Measurements from ENCODE around the gene COL4A1.
A peak's percentile ranks its signal among the peaks of the same experiment; 100 is the strongest.
"Not testable (repeated sequence)": the region's sequence is repeated elsewhere in the genome, so short reads cannot be mapped to it uniquely, and the experiment has no call there.

Gene COL4A1

DNA sequence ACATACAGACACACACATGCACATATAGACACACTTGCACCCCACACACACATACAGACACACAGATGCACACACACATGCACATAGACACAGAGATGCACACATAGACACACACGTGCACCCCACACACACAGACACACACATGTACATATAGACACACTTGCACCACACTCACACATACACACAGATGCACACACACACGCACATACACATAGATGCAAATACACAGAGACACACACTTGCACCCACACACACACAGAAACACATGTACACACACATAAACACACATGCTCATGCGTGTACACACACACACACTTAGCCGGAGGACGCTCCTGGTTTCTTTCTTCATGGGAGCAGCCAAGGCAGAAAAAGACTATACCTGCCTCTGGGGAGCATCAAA, 10.1 kb upstream of the COL4A1 start:
- no peak overlapping the region for H3K27ac ChIP-seq
- TF ChIP-seq, protein P1, sequence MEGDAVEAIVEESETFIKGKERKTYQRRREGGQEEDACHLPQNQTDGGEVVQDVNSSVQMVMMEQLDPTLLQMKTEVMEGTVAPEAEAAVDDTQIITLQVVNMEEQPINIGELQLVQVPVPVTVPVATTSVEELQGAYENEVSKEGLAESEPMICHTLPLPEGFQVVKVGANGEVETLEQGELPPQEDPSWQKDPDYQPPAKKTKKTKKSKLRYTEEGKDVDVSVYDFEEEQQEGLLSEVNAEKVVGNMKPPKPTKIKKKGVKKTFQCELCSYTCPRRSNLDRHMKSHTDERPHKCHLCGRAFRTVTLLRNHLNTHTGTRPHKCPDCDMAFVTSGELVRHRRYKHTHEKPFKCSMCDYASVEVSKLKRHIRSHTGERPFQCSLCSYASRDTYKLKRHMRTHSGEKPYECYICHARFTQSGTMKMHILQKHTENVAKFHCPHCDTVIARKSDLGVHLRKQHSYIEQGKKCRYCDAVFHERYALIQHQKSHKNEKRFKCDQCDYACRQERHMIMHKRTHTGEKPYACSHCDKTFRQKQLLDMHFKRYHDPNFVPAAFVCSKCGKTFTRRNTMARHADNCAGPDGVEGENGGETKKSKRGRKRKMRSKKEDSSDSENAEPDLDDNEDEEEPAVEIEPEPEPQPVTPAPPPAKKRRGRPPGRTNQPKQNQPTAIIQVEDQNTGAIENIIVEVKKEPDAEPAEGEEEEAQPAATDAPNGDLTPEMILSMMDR (conservative IDR thresholded peaks at IDR 0.05), result peak; percentile 12; the same call in 1 of the 2 replicates

DNA sequence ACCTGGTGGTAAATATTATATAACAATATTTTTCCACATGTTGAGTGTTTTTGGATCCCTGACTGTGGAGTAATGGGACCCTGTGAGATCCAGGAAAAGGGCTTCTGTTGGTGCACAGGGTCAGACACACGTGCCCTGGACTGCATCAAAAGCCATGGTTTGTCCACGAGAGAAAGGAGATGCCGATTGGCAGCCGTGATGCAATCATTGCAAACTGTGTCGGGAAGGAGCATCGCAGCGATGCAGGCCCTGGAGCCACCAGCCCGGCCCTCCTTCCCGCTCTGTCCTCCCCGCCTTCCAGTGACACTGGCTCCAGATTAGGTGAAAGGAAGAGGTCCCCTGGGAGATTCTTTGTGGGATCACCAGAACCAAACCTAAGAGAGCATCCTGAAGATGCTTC, 9.2 kb upstream of the COL4A1 start:
- TF ChIP-seq, protein P1 (conservative IDR thresholded peaks at IDR 0.05), result no peak
- no peak overlapping the region for H3K27ac ChIP-seq

DNA sequence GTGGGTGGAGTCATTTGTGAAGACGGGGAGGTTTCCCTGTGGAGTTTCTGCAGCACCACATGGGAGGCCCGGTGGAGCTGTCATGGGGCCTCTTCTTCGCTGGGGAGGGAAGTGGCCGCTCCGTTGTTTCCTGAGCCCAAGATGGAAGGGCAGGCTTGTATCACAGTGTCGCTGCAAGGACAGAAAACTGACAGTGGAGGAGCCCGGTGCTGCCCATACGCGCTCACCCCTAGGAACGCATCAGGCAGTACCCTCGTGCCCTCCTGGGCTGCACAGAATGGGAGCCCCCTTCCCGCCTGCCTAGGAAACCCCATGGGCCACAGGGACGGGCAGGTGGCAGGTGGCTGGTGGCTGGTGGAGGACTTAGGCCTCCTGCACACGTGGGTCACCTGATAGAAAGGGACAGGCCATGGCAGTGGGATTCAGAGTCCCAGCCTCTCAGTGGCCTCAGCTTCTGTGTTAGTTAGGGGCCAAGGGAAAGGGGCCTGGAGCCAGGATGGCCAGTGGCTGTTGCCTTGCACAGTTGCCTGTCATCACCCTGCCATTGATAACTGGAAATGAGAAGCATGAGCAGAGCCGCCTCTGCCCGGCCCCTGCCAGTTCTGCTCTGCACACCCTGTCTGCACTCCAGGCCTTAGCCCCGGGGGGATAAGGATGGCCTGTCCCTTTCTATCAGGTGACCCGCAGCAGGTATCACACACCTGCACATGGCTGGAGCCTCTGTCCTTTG, 7.7 kb upstream of the COL4A1 start:
- H3K27ac ChIP-seq, result no peak overlapping the region
- TF ChIP-seq, protein P1 (conservative IDR thresholded peaks at IDR 0.05), result no peak

DNA sequence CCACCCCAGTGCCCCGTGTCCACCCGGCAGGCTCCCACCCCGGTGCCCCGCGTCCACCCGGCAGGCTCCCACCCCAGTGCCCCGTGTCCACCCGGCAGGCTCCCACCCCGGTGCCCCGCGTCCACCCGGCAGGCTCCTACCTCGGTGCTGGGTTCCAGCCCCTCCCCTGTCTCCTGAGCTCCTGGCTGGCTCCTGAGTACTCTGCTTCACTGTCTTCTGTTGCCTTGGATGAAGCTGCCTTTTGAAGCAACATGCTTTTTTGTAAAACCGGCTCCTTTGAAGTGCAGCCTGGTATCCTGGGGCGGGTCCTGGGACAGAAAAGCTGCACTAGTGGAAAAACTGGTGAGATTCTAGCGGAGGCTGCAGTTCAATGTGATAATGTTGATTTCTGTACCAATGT, 6.8 kb upstream of the COL4A1 start:
- H3K27ac ChIP-seq, result not testable (repeated sequence)

DNA sequence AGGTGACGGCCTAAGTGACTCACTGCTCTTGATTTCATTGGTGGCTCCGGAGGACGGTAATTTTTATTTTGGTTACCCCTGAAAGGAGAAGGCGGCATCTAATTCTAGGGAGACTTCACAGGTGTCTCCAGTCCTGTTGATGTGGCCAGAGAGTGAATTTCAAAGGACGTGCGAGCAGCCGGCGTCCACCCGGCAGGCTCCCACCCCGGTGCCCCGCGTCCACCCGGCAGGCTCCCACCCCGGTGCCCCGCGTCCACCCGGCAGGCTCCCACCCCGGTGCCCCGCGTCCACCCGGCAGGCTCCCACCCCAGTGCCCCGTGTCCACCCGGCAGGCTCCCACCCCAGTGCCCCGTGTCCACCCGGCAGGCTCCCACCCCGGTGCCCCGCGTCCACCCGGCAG, 6.3 kb upstream of the COL4A1 start:
- H3K27ac ChIP-seq, result not testable (repeated sequence)

DNA sequence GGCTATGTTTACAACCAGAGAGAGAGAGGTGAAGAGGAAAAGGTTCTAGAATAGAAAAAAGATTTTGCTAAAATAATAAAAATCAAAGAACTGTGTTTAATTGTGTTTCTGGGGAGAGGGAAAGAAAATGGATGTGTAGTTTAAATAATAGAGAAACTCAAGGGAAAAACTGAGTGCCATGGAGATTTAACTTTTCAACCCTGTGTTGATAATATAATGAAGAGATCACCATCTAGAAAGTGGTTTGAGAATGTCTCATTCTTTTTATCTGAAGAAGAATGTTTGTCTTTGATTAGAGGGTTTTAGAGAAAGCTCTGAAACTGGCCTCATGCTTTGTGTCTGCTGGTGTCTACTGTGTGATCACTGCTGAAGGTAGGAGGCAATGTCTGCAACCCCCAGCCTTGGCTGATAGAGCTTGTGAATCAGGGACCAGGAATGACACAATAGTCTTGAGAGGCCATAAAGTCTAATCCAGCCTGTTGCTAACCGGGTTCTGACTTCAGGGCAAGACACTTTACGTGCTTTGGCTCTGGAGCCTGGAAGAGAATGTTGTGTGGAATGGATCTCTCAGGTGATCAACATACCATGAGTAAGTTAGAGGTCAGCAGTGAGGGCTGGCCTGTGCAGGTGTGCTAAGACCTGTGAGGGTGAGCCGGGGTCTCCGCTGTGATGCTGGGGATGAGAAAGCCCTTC, 5.5 kb upstream of the COL4A1 start:
- TF ChIP-seq, protein P1 (conservative IDR thresholded peaks at IDR 0.05), result no peak
- no peak overlapping the region for H3K27ac ChIP-seq

DNA sequence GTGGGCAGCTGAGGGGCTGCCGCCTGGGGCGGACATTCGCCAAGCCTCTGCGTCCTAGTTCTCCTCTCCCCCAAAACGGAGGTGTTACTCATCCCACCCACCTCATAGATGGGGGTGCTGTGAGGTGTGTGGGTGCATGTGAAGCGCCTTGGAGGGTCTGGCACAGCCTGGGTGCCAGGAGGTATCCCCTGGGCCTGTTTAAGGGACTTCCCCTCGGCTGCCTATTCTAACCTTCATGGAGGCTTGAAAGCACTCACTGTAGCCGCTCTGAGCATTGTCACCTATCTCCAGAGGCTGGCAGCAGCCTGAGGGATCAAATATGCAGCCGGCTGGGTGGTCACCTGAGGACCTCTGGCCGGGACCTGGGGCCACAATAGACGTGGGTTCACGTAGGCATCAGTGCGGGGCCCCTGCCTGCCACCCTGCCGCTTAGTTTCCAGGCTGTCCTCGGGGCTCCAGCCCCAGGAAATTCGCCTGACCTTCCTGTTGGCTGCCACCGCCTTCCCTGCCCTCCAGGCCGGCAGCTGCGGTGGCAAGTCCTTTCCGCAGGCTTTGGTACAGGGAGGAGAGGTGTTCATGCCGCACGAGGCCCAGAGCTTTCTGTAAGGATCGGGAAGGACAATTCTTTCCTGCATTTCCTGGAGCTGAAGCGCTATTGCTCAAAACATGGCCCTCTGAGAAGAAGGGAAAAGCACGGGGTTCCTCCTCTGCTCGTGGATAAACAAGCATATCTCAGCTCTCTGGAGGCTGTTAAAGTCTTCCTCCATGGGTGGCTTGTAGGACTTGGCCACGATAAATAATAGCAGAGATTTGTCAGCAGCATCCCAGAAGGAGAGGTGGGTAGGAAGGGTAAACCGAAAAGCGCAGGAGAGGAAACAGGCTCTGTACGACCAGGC, 4.7 kb upstream of the COL4A1 start:
- TF ChIP-seq, protein P1 (conservative IDR thresholded peaks at IDR 0.05), result no peak
- H3K27ac ChIP-seq, result no peak overlapping the region

Data from VCaP (cell line).